Measurements from ENCODE around the gene LPIN2.
"Not testable (repeated sequence)": the region's sequence is repeated elsewhere in the genome, so short reads cannot be mapped to it uniquely, and the experiment has no call there.

LPIN2 gene

GRCh38 chr18:3041843-3042242 is 28.9 kb upstream of the LPIN2 start:
- DNase-seq: no peak

- DNase-seq: no peak
These were observed 27.9 kb upstream of the LPIN2 start for GRCh38 chr18:3040881-3041280.

- DNase-seq: no peak
These were observed 27.2 kb upstream of the LPIN2 start for GRCh38 chr18:3040173-3040572.

GRCh38 chr18:3037423-3037915 is 24.5 kb upstream of the LPIN2 start:
- peak; percentile 27 to 72 for DNase-seq

- no peak for DNase-seq
These were observed 23.2 kb upstream of the LPIN2 start for GRCh38 chr18:3036108-3036507.

GRCh38 chr18:3035635-3036034 is 22.7 kb upstream of the LPIN2 start:
- DNase-seq: no peak

GRCh38 chr18:3032721-3033120 is 19.8 kb upstream of the LPIN2 start:
- DNase-seq: no peak

- DNase-seq: no peak
These were observed 16.4 kb upstream of the LPIN2 start for GRCh38 chr18:3029215-3029952.

GRCh38 chr18:3028115-3028514 is 15.2 kb upstream of the LPIN2 start:
- not testable (repeated sequence) for DNase-seq

GRCh38 chr18:3027370-3027891 is 14.5 kb upstream of the LPIN2 start:
- DNase-seq: no peak

GRCh38 chr18:3025544-3025943 is 12.6 kb upstream of the LPIN2 start:
- DNase-seq: no peak

GRCh38 chr18:3023603-3024002 is 10.7 kb upstream of the LPIN2 start:
- DNase-seq: not testable (repeated sequence)

GRCh38 chr18:3016585-3017297 is 3.8 kb upstream of the LPIN2 start:
- no peak for DNase-seq

GRCh38 chr18:3015851-3016250 is 2.9 kb upstream of the LPIN2 start:
- DNase-seq: no peak

- no peak for DNase-seq
These were observed 2.3 kb upstream of the LPIN2 start for GRCh38 chr18:3015204-3015592.

- no peak for DNase-seq
These were observed 1.7 kb upstream of the LPIN2 start for GRCh38 chr18:3014503-3015203.

GRCh38 chr18:3012136-3013023 is 564 bp downstream of the LPIN2 start:
- DNase-seq: peak in 1 of 2 experiments; percentile 10

- no peak for DNase-seq
These were observed 2.9 kb downstream of the LPIN2 start for GRCh38 chr18:3010086-3010485.

GRCh38 chr18:3008541-3008940 is 4.4 kb downstream of the LPIN2 start:
- no peak for DNase-seq

- no peak for DNase-seq
These were observed 5.5 kb downstream of the LPIN2 start for GRCh38 chr18:3007491-3007890.

- DNase-seq: no peak
These were observed 7.5 kb downstream of the LPIN2 start for GRCh38 chr18:3005462-3005861.

- DNase-seq: not testable (repeated sequence)
These were observed 9.2 kb downstream of the LPIN2 start for GRCh38 chr18:3003766-3004165.

Measured in SHP77 (cell line).